SIG-M5 treated with dmso at 0.1 percent for 504 hours (cell line): ENCODE data around the gene PARS2.

Source experiments
- DNase-seq: peaks from one replicate; lab custom pipeline; 2025; ENCODE audit not compliant: unreplicated experiment; lab: John Stamatoyannopoulos, UW

PARS2 gene

DNA sequence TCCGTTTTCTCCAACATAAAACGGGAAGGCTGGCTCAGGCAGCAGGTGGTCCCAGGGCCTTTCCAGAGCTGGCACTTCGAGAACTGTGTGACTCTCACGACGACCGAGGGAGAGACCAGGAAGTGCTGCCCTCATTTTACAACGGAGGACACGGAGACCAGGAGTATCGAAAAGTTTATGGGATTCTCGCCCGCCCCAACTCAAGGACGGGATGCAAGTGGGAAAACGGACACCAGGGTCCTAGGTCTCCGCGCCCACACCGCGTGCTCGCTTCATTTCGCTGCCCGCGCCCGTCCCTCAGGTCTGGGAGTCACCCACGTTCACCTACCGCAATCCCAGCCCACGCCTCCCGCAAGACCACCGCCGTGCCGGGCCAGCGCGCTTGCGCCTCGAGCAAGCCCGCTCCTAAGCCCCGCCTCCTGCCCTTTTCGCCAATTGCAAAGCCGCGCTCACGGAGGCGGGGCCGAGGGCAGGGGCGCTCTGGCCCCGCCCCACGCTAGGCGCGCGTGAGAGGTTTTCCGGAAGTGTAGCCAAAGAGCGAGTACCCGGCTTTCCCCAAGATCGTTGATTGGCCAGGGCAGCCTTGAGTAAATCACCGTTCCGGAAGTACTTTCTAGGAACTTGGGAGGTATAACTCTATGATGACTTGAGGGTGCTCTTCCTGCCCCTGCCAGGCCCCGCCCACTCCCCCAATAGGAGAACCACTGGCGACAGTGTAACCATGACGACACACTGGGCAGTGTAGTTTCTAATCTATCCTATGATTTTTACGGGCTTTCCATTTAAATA is at the start of gene PARS2:
TSS of gene PARS2 (minus strand) at position 391 of the 789 bp plus-strand sequence. CDS start 5,362 bp downstream, outside the sequence.
- peak; percentile 99 for DNase-seq

- no peak for DNase-seq
Measured at GRCh38 chr1:54814126-54814498, 49.8 kb upstream of the PARS2 start.

GRCh38 chr1:54813485-54814125 is 49.3 kb upstream of the PARS2 start:
- DNase-seq = no peak

- no peak for DNase-seq
Measured at GRCh38 chr1:54812801-54813484, 48.6 kb upstream of the PARS2 start.

- DNase-seq = no peak
Measured at GRCh38 chr1:54811739-54812655, 47.7 kb upstream of the PARS2 start.

DNA sequence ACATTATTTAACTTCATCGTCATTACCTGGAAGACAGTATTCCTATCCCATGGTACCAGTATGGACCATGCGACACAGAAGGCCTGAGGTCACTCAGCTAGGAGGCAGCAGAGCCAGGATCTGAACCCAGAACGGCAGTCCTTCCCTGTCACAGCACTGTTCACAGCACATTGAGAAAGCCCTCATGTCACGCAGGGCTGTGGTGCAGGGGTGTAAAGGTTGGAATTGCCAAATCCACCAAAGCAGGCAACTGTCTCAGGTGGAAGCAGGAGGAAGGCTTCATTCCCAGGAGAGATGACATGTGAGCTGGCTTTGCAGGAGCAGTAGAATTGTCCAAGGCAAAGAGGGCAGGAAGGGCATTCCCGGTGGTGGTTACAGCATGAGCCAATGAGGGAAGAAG is 46.7 kb upstream of the PARS2 start:
- no peak for DNase-seq

DNA sequence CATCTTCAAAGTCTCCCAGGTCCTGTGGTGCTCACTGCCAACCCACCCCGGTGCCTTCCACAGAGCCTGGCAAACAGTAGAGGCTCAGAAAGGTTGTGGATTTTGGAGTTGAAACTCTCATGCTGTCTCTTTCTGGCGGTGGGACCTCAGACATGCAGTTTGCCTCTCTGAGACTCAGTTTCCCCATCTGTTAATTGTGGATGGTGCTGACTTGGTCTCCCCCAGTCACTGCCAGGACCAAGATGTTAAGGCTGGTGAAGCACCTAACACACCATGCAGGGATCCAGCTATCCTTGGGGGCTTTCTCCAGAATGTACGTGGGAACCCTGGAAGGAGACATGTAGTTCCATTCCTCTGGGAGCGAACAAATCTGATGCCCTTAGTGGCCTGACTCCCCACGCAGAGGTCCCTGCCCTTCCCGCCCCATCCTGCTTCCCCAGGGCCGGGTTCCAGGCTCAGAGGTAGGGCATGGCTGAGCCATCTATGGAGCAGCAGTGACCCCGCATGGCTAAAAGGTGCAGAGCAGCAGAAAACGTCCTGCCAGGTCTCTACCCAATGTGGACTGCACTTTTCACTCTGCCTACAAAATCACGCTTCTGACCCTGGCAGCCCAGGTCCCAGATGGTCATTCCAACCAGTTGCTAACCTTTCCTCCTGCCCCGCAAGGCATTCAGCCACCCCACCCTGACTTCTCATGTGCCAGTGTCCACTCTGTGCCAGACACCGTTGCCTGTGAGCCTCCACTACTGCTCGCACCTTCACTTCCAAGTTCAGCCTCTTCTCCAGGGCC is 46.0 kb upstream of the PARS2 start:
- peak; percentile 41 for DNase-seq

DNA sequence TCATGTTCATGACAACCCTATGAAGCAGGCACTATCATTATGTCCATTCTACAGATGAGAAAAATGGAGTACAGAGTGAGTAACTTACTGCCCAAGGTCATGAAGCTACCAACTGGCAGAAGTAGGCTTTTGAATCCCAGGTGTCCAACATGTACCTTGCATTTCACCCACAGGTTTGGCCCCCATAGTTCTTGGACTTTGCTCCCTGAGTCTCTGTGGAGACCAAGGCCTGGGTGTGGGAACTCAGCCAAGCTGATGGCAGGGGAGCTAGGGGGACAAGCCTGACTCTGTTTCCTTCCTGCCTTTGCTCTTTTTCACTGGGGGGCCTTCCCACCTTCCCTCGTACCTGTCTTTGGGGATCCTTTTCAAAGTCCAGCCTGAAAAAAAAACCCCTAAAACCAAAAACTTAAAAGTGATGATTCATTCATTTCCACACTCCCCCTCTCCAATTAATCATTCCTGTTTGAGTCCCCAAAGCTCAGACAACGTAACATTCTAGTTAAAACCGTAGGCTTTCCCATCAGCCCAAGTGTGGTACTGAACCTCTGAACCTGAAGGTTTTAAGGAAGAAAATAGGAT is 45.3 kb upstream of the PARS2 start:
- DNase-seq = no peak

DNA sequence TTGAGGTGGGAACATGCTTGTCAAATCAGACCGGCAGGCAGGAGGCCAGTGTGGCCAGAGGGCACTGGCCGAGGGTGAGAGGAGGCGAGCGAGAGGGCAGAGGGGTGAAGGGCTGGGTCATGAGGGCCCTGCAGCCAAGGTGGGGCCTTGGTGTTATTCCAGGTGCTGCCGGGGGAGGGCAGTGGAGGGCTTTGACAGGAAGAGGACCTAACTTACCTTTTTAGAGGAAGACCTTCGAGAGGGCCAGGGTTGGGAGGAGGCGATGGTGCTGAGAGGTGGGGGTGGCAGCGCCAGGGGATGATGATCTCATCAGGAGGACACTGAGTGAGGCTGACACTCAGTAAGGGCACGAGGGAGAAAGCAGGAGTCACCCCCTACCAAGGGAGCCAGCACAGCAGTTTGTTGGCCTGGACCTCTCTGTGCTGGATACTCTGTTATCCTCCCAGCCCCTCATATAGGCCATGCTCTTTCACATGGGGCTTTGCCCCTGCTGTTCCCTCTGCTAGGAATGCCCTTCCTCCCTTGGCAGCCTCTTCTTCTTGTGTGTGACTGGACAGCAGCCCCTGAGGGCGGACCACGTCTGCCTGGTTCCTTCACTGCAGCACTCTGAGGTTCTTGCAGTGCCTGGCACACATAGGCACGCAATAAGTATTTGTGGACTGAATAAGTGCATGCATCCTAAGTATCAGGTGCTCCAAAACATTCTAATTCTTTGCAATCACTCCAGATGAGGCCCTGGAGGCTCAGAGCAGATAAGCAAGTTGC is 44.3 kb upstream of the PARS2 start:
- no peak for DNase-seq

GRCh38 chr1:54807756-54808155 is 43.4 kb upstream of the PARS2 start:
- DNase-seq = no peak

GRCh38 chr1:54806931-54807611 is 42.7 kb upstream of the PARS2 start:
- DNase-seq = no peak

- no peak for DNase-seq
Measured at GRCh38 chr1:54805981-54806381, 41.7 kb upstream of the PARS2 start.

DNA sequence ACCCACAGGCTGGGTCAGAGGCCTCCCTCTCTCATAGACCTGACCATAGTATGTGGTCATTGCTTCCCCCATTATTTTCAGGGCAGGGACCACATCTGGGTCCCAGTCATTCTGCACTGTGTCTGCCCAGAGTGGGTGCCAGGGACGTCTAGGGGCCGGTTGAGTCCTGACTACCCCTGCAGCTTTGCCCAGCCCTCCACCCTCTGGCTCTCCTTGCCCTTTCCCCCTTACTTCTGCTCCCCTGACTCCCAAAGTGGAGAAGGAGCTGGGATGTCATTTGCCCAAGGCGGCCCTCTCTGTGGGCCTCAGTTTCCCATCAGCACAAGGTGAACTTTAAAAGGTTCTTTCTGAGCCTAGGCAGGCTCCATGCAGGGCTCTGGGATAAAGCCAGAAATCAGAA is 41.1 kb upstream of the PARS2 start:
- DNase-seq = no peak

GRCh38 chr1:54804471-54805132 is 40.3 kb upstream of the PARS2 start:
- DNase-seq = no peak

GRCh38 chr1:54803761-54804470 is 39.6 kb upstream of the PARS2 start:
- DNase-seq = no peak

GRCh38 chr1:54800899-54801759 is 36.8 kb upstream of the PARS2 start, which contains the start of gene TTC22:
TTC22 (minus strand) TSS chr1:54801323; CDS start chr1:54801163, 160 bp downstream.
- no peak for DNase-seq
